Keratinocyte (primary cell): ENCODE measurements around the gene PFKFB3. TPM values are rescaled to one million over a fixed set of nuclear protein-coding genes. Genes with fewer than 3 reads are reported as not detected.

ENCODE experiments used
- DNase-seq: peaks from one replicate; pipeline ENCODE4 v3.0.0-alpha.2; 2011; ENCODE audit warnings: low read depth, missing footprints, low spot score
- FAIRE-seq: peaks from 2 replicates; lab custom pipeline; 2011; peaks lifted over from hg19 to GRCh38; lab: Jason Lieb, UNC
- H2AFZ ChIP-seq: 2 replicates; pipeline ENCODE4 v1.6.0; 2012; ENCODE audit warnings: low read length, control low read depth, inconsistent platforms; ENCODE audit not compliant: control insufficient read depth
- H3K27ac ChIP-seq: 2 replicates; pipeline ENCODE4 v1.5.1; 2011; ENCODE audit warnings: low read length; ENCODE audit not compliant: control insufficient read depth, insufficient read depth
- H3K27me3 ChIP-seq: 3 replicates; pipeline ENCODE4 v1.6.0; 2011; ENCODE audit warnings: low read length; ENCODE audit not compliant: control insufficient read depth, insufficient read depth; ENCODE audit errors: extremely low read depth
- H3K36me3 ChIP-seq, 2 experiments: 2 replicates in 1 of 2; 3 replicates in 1 of 2; pipeline ENCODE4 v1.5.1; 2011; ENCODE audit warnings: low read length in 2 of 2, mild to moderate bottlenecking in 1 of 2; ENCODE audit not compliant: control insufficient read depth in 2 of 2, insufficient read depth in 2 of 2; ENCODE audit errors: extremely low read depth in 1 of 2
- H3K4me1 ChIP-seq: 3 replicates; pipeline ENCODE4 v1.5.1; 2011; ENCODE audit warnings: low read length; ENCODE audit not compliant: control insufficient read depth, insufficient read depth; ENCODE audit errors: extremely low read depth
- H3K4me2 ChIP-seq: 3 replicates; pipeline ENCODE4 v1.6.0; 2011; ENCODE audit warnings: low read depth, low read length; ENCODE audit not compliant: control insufficient read depth, insufficient read depth; ENCODE audit errors: extremely low read depth
- H3K4me3 ChIP-seq, 3 experiments: fragments of 200-600 bp in 1 of 3; sonication (generic) in 1 of 3; 2 replicates in 2 of 3; 3 replicates in 1 of 3; pipeline ENCODE4 v1.5.1; 2011 to 2016; ENCODE audit warnings: low read length in 3 of 3, mild to moderate bottlenecking in 3 of 3, control low read depth in 2 of 3, inconsistent platforms in 1 of 3, low read depth in 1 of 3, mixed read lengths in 1 of 3, mixed run types in 1 of 3, moderate library complexity in 1 of 3; ENCODE audit not compliant: control insufficient read depth in 2 of 3, insufficient read depth in 2 of 3; ENCODE audit errors: extremely low read depth in 1 of 3
- H3K79me2 ChIP-seq: 2 replicates; pipeline ENCODE4 v1.6.0; 2012; ENCODE audit warnings: low read length; ENCODE audit not compliant: control insufficient read depth, insufficient read depth
- H3K9ac ChIP-seq: 3 replicates; pipeline ENCODE4 v1.6.0; 2011; ENCODE audit warnings: low read length; ENCODE audit not compliant: control insufficient read depth, insufficient read depth; ENCODE audit errors: extremely low read depth
- H3K9me1 ChIP-seq: 3 replicates; pipeline ENCODE4 v1.6.0; 2011; ENCODE audit warnings: low read length; ENCODE audit not compliant: control insufficient read depth, insufficient read depth; ENCODE audit errors: extremely low read depth
- H3K9me3 ChIP-seq: 2 replicates; pipeline ENCODE4 v1.5.1; 2012; ENCODE audit warnings: low read depth, low read length; ENCODE audit not compliant: control insufficient read depth
- H4K20me1 ChIP-seq: 3 replicates; pipeline ENCODE4 v1.6.0; 2011; ENCODE audit warnings: low read length; ENCODE audit not compliant: control insufficient read depth, insufficient read depth; ENCODE audit errors: extremely low read depth
- CTCF ChIP-seq, 3 experiments: IDR thresholded peaks in 1 of 3; conservative IDR thresholded peaks in 1 of 3; optimal IDR thresholded peaks in 1 of 3; 2 replicates in 2 of 3; 3 replicates in 1 of 3; pipeline versions ENCODE3 to v1.5.1; 2011; ENCODE audit warnings: low read length in 3 of 3, mild to moderate bottlenecking in 3 of 3, moderate library complexity in 2 of 3, control low read depth in 1 of 3, inconsistent platforms in 1 of 3; ENCODE audit not compliant: insufficient read depth in 2 of 3; ENCODE audit errors: extremely low read depth in 1 of 3
- EZH2 ChIP-seq: IDR thresholded peaks from one replicate; pipeline ENCODE4 v1.6.1; 2012; ENCODE audit warnings: inconsistent platforms, mild to moderate bottlenecking, low read length, moderate library complexity
- dilution Hi-C: fragments of 300-500 bp; cut with MboI; formaldehyde crosslinking; loops from one replicate; pipeline ENCODE4 v1.7.0; 2020; ENCODE audit warnings: low sequenced_read_pairs; ENCODE audit not compliant: extremely low pct_ligation_motif_present
- polyA plus RNA-seq, 5 experiments: library from polyadenylated mRNA; depleted of rRNA in 3 of 5; stranded (reverse) in 3 of 5; stranded (forward) in 1 of 5; unstranded in 1 of 5; fragments of >200 nt; gene quantifications; 1 replicate in 1 of 5; 2 replicates in 3 of 5; 3 replicates in 1 of 5; pipeline versions ENCODE4 v1.2.1 to v1.2.3, GENCODE V29; 2011 to 2012; ENCODE audit warnings: missing spikeins in 2 of 5, low read depth in 1 of 5, low replicate concordance in 1 of 5

Gene PFKFB3
- polyA plus RNA-seq, 1 donor (not counting 4 experiments of a cell fraction or from before 2014, with no cell fraction given), result 18.6 TPM

GRCh38 chr10:6174201-6174874, 28.4 kb upstream of the PFKFB3 start:
- no peak overlapping the region for H3K27ac ChIP-seq
- H3K27me3 ChIP-seq, result no peaks in the 10 kb centered on the region
- H3K9ac ChIP-seq, result no peak overlapping the region
- no peak for FAIRE-seq
- H3K36me3 ChIP-seq, result no peaks in the 10 kb centered on the region
- H3K4me1 ChIP-seq, result peaks cover 15% of the 10 kb centered on the region
- H3K79me2 ChIP-seq, result peaks cover 49% of the 10 kb centered on the region
- dilution Hi-C loops, result no loop called here
- no peak for TF ChIP-seq EZH2
- no peak for TF ChIP-seq CTCF (optimal IDR thresholded peaks at IDR 0.05 in 1 of 3, IDR thresholded peaks at IDR 0.05 in 1 of 3, conservative IDR thresholded peaks at IDR 0.05 in 1 of 3; ENCODE audit: extremely low read depth in 1 of 3, insufficient read depth in 2 of 3, low read length in 3 of 3)
- peaks cover 21% of the 10 kb centered on the region for H4K20me1 ChIP-seq
- H2AFZ ChIP-seq, result no peak overlapping the region
- no peak overlapping the region for H3K4me3 ChIP-seq
- no peak overlapping the region for H3K4me2 ChIP-seq
- no peaks in the 10 kb centered on the region for H3K9me3 ChIP-seq
- H3K9me1 ChIP-seq, result peaks cover 12% of the 10 kb centered on the region
- DNase-seq, result no peak

- H3K36me3 ChIP-seq, result no peaks in the 10 kb centered on the region
- H3K79me2 ChIP-seq, result peaks cover 37% of the 10 kb centered on the region
- H3K4me1 ChIP-seq, result peaks cover 15% of the 10 kb centered on the region
- peaks cover 19% of the 10 kb centered on the region for H4K20me1 ChIP-seq
- DNase-seq, result no peak
- no peak overlapping the region for H3K4me2 ChIP-seq
- TF ChIP-seq CTCF (optimal IDR thresholded peaks at IDR 0.05 in 1 of 3, IDR thresholded peaks at IDR 0.05 in 1 of 3, conservative IDR thresholded peaks at IDR 0.05 in 1 of 3; ENCODE audit: extremely low read depth in 1 of 3, insufficient read depth in 2 of 3, low read length in 3 of 3) (no peak), EZH2 (no peak)
- no peaks in the 10 kb centered on the region for H3K27me3 ChIP-seq
- peaks cover 12% of the 10 kb centered on the region for H3K9me1 ChIP-seq
- H3K9me3 ChIP-seq, result no peaks in the 10 kb centered on the region
- H3K27ac ChIP-seq, result no peak overlapping the region
- H3K9ac ChIP-seq, result no peak overlapping the region
- dilution Hi-C loops, result no loop called here
- no peak overlapping the region for H2AFZ ChIP-seq
- no peak overlapping the region for H3K4me3 ChIP-seq
- FAIRE-seq, result no peak
These were observed 27.2 kb upstream of the PFKFB3 start for GRCh38 chr10:6175329-6176055.
